Measurements from ENCODE around the gene MEG3. TPM values are rescaled to one million over a fixed set of nuclear protein-coding genes. Genes with fewer than 3 reads are reported as not detected.

MEG3 gene
- polyA plus RNA-seq, 1 donor from 2014 or later: not detected

DNA sequence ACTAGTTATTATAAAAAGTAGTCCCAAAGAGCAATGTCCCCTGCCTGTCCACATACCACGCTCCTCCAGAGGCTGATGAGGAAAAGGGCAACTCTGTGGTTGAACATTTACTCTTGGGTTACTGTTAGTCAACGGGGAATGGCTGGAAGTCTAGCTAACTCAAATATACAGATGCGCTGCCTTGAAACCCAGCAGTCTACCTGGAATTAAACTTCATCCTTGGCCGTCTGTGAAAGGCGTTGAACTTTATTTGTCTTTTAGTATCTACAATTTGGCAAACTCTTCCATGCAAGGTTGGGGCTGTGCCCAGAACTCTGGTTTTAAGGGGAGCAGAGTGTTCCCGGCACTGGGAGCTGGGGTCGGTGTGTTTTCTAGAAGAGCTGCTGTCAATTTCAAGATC lies 3.9 kb upstream of the MEG3 start:
- Histone ChIP-seq H3K9me3 (ENCODE audit: low read length) (peaks cover 8% of the 10 kb centered on the region), H3F3A (ENCODE audit: insufficient read depth, low read length, poor library complexity, severe bottlenecking) (no peaks in the 10 kb centered on the region), H2AFZ (ENCODE audit: low read depth, low read length) (no peak overlapping the region), H3K4me2 (ENCODE audit: low read length) (no peak overlapping the region), H3K27ac (ENCODE audit: low read length) (no peak overlapping the region), H3K4me3 (ENCODE audit: low read length) (no peak overlapping the region), H3K79me2 (replicated peaks; ENCODE audit: insufficient read depth, low read length) (no peaks in the 10 kb centered on the region), H4K20me1 (ENCODE audit: insufficient read depth) (no peaks in the 10 kb centered on the region), H3K9me2 (ENCODE audit: insufficient read depth, low read length) (no peaks in the 10 kb centered on the region), H3K36me3 (ENCODE audit: insufficient read depth, low read length) (no peaks in the 10 kb centered on the region), H3K27me3 (ENCODE audit: insufficient read depth, low read depth, low read length) (no peaks in the 10 kb centered on the region), H3K9ac (ENCODE audit: low read length) (no peak overlapping the region)
- no peak for TF ChIP-seq EP300 (conservative IDR thresholded peaks at IDR 0.05; ENCODE audit: poor library complexity, severe bottlenecking)
- TF ChIP-seq MXI1 (conservative IDR thresholded peaks at IDR 0.05; ENCODE audit: poor library complexity, severe bottlenecking): no peak
- TF ChIP-seq RAD21 (conservative IDR thresholded peaks at IDR 0.05): no peak
- TF ChIP-seq SMC3 (conservative IDR thresholded peaks at IDR 0.05; ENCODE audit: poor library complexity): no peak
- TF ChIP-seq POLR2AphosphoS5 (IDR thresholded peaks at IDR 0.05): no peak
- no peak for TF ChIP-seq TAF1 (IDR thresholded peaks at IDR 0.05; ENCODE audit: low read depth)
- TF ChIP-seq, protein P1, sequence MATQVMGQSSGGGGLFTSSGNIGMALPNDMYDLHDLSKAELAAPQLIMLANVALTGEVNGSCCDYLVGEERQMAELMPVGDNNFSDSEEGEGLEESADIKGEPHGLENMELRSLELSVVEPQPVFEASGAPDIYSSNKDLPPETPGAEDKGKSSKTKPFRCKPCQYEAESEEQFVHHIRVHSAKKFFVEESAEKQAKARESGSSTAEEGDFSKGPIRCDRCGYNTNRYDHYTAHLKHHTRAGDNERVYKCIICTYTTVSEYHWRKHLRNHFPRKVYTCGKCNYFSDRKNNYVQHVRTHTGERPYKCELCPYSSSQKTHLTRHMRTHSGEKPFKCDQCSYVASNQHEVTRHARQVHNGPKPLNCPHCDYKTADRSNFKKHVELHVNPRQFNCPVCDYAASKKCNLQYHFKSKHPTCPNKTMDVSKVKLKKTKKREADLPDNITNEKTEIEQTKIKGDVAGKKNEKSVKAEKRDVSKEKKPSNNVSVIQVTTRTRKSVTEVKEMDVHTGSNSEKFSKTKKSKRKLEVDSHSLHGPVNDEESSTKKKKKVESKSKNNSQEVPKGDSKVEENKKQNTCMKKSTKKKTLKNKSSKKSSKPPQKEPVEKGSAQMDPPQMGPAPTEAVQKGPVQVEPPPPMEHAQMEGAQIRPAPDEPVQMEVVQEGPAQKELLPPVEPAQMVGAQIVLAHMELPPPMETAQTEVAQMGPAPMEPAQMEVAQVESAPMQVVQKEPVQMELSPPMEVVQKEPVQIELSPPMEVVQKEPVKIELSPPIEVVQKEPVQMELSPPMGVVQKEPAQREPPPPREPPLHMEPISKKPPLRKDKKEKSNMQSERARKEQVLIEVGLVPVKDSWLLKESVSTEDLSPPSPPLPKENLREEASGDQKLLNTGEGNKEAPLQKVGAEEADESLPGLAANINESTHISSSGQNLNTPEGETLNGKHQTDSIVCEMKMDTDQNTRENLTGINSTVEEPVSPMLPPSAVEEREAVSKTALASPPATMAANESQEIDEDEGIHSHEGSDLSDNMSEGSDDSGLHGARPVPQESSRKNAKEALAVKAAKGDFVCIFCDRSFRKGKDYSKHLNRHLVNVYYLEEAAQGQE (IDR thresholded peaks at IDR 0.05; ENCODE audit: borderline replicate concordance): no peak
- no peak for TF ChIP-seq EZH2 (IDR thresholded peaks at IDR 0.05; ENCODE audit: borderline replicate concordance, insufficient read depth, low read length, poor library complexity, severe bottlenecking)
- TF ChIP-seq, protein P2, sequence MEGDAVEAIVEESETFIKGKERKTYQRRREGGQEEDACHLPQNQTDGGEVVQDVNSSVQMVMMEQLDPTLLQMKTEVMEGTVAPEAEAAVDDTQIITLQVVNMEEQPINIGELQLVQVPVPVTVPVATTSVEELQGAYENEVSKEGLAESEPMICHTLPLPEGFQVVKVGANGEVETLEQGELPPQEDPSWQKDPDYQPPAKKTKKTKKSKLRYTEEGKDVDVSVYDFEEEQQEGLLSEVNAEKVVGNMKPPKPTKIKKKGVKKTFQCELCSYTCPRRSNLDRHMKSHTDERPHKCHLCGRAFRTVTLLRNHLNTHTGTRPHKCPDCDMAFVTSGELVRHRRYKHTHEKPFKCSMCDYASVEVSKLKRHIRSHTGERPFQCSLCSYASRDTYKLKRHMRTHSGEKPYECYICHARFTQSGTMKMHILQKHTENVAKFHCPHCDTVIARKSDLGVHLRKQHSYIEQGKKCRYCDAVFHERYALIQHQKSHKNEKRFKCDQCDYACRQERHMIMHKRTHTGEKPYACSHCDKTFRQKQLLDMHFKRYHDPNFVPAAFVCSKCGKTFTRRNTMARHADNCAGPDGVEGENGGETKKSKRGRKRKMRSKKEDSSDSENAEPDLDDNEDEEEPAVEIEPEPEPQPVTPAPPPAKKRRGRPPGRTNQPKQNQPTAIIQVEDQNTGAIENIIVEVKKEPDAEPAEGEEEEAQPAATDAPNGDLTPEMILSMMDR (IDR thresholded peaks at IDR 0.05; ENCODE audit: poor library complexity, severe bottlenecking): no peak

DNA sequence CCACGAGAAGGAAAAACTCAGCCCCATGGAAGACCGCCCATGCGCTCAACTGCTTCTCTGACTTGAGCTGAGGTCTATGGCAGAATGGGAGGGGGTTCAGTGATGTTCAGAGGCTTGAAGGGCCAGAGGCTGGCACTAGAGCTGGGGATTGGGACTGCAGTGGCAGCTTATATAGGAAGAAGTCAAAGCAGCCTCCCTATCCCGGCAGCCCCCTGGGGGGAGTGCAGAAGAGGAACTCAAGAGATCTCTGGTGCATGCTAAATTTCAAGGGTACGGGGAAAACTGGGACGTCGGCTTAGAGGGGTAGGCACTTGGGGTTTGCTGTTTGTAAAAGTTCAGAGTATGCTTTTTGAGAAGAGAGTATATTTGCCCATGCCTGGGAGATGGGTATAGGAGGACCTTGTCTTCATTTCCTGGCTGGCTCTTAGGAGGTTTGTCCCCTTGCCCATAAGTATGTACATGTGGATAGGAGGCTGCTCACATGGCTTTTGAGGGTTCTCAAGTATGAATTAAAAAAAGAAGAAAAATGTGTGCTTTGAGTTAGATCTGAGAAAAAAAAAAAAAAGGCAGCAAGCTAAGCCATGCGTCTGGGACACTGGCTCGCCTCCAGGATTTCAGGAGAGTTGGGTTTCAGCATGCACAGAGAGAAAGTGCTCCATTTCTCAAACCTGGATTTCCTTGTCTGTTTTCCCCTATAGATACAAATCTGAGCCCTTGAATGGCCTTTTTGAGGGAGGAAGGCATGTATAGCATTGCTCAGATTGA lies 3.2 kb upstream of the MEG3 start:
- H3K79me2 ChIP-seq (replicated peaks; ENCODE audit: insufficient read depth, low read length): no peaks in the 10 kb centered on the region
- H3F3A ChIP-seq (ENCODE audit: insufficient read depth, low read length, poor library complexity, severe bottlenecking): no peaks in the 10 kb centered on the region
- H3K9me2 ChIP-seq (ENCODE audit: insufficient read depth, low read length): no peaks in the 10 kb centered on the region
- TF ChIP-seq TAF1 (IDR thresholded peaks at IDR 0.05; ENCODE audit: low read depth) (no peak), EP300 (conservative IDR thresholded peaks at IDR 0.05; ENCODE audit: poor library complexity, severe bottlenecking) (no peak), EZH2 (IDR thresholded peaks at IDR 0.05; ENCODE audit: borderline replicate concordance, insufficient read depth, low read length, poor library complexity, severe bottlenecking) (no peak), RAD21 (conservative IDR thresholded peaks at IDR 0.05) (no peak), MXI1 (conservative IDR thresholded peaks at IDR 0.05; ENCODE audit: poor library complexity, severe bottlenecking) (no peak), SMC3 (conservative IDR thresholded peaks at IDR 0.05; ENCODE audit: poor library complexity) (no peak), POLR2AphosphoS5 (IDR thresholded peaks at IDR 0.05) (no peak)
- TF ChIP-seq, protein P1 (IDR thresholded peaks at IDR 0.05; ENCODE audit: borderline replicate concordance): no peak
- TF ChIP-seq, protein P2 (IDR thresholded peaks at IDR 0.05; ENCODE audit: poor library complexity, severe bottlenecking): no peak
- no peak overlapping the region for H3K4me3 ChIP-seq (ENCODE audit: low read length)
- no peaks in the 10 kb centered on the region for H4K20me1 ChIP-seq (ENCODE audit: insufficient read depth)
- H3K4me2 ChIP-seq (ENCODE audit: low read length): no peak overlapping the region
- H2AFZ ChIP-seq (ENCODE audit: low read depth, low read length): no peak overlapping the region
- H3K9ac ChIP-seq (ENCODE audit: low read length): no peak overlapping the region
- H3K27ac ChIP-seq (ENCODE audit: low read length): no peak overlapping the region
- peaks cover 8% of the 10 kb centered on the region for H3K9me3 ChIP-seq (ENCODE audit: low read length)
- H3K36me3 ChIP-seq (ENCODE audit: insufficient read depth, low read length): no peaks in the 10 kb centered on the region
- H3K27me3 ChIP-seq (ENCODE audit: insufficient read depth, low read depth, low read length): no peaks in the 10 kb centered on the region

Data from neural cell (in vitro differentiated cells).